Lung (tissue), 12 donors: ENCODE data around the gene CIDEA. TPM values are rescaled to one million over a fixed set of nuclear protein-coding genes. Genes with fewer than 3 reads are reported as not detected.

Source experiments
- ATAC-seq: fragments of 200-7000 bp; cut with Tn5 transposase; one replicate; pipeline ENCODE4 v1.9.1; 2020; ENCODE audit warnings: moderate number of reproducible peaks; ENCODE audit not compliant: insufficient read depth, low FRiP score
- DNase-seq, 3 donors: peaks; one replicate each; pipeline ENCODE4 v3.0.0-alpha.2; 2013 to 2017
- H3K27ac ChIP-seq, 2 donors: one replicate each; pipeline ENCODE4 v1.5.1; 2013; ENCODE audit warnings: mild to moderate bottlenecking in 2 of 2, moderate library complexity in 2 of 2, control low read depth in 1 of 2, inconsistent platforms in 1 of 2, low read depth in 1 of 2, low read length in 1 of 2
- H3K27me3 ChIP-seq, 3 donors: one replicate each; pipeline ENCODE4 v1.5.1; 2013; ENCODE audit warnings: low read length in 2 of 3; ENCODE audit not compliant: control insufficient read depth in 3 of 3, insufficient read depth in 3 of 3
- H3K36me3 ChIP-seq, 4 donors: one replicate each; pipeline ENCODE4 v1.5.1; 2013; ENCODE audit warnings: low read length in 4 of 4, mild to moderate bottlenecking in 1 of 4, moderate library complexity in 1 of 4; ENCODE audit not compliant: control insufficient read depth in 4 of 4, insufficient read depth in 4 of 4
- H3K4me1 ChIP-seq, 5 donors: one replicate each; pipeline ENCODE4 v1.5.1; 2013; ENCODE audit warnings: low read length in 5 of 5, mild to moderate bottlenecking in 2 of 5, moderate library complexity in 1 of 5; ENCODE audit not compliant: control insufficient read depth in 5 of 5, insufficient read depth in 5 of 5
- H3K4me3 ChIP-seq: one replicate; pipeline ENCODE4 v1.5.1; 2013; ENCODE audit warnings: mild to moderate bottlenecking, control low read depth, moderate library complexity
- H3K9ac ChIP-seq, 2 donors: one replicate each; pipeline ENCODE4 v1.5.1; 2013; ENCODE audit warnings: low read length in 2 of 2, control low read depth in 1 of 2; ENCODE audit not compliant: insufficient read depth in 1 of 2
- H3K9me3 ChIP-seq, 4 donors: one replicate each; pipeline ENCODE4 v1.5.1; 2013; ENCODE audit warnings: low read length in 3 of 4, mild to moderate bottlenecking in 1 of 4, moderate library complexity in 1 of 4; ENCODE audit not compliant: control insufficient read depth in 4 of 4, insufficient read depth in 3 of 4
- CTCF ChIP-seq: IDR thresholded peaks from 2 replicates; pipeline ENCODE4 v1.5.1; 2012; ENCODE audit warnings: mild to moderate bottlenecking; ENCODE audit errors: control extremely low read depth, extremely low read depth
- WGBS, 2 donors: extraction: QIAGEN DNeasy Blood & Tissue Kit; methylation state at CpG; one replicate each; pipeline ENCODE4 v1.1.7; 2013; 5-methylcytosine and 5-hydroxymethylcytosine counted together
- polyA plus RNA-seq, 2 donors: library from polyadenylated mRNA; stranded (reverse); fragments of 200-250 nt; gene quantifications; one replicate each; pipeline ENCODE4 v1.2.1, GENCODE V29; 2013
- total RNA-seq, 2 donors: library from RNA; depleted of rRNA in 1 of 2; stranded (reverse); fragments of >200 nt in 1 of 2; gene quantifications; one replicate each; pipeline ENCODE4 v1.2.1, GENCODE V29; 2014 to 2021
- donor health status: control.
- donor health status: control.
- donor health status: Bipolar disorder and iron deficiency.
- donor health status: healthy.
- donor health status: DM: yes; HTN: yes; CAD: no.

CIDEA gene
- total and polyA plus RNA-seq, 4 donors: 1.2 TPM; not detected in 3

- Histone ChIP-seq H3K9me3 (no peaks in the 10 kb centered on the region), H3K9ac (no peak overlapping the region), H3K27ac (peak overlapping the region in 1 of 2 donors; percentile 84), H3K4me3 (no peak overlapping the region), H3K4me1 (peaks cover 0 to 18% (median 2%) of the 10 kb centered on the region in 5 donors), H3K27me3 (peaks cover 0 to 34% (median 25%) of the 10 kb centered on the region in 3 donors), H3K36me3 (no peaks in the 10 kb centered on the region)
- WGBS, 2 donors: 17 to 27% methylated on average over 35 to 37 of the region's 37 CpGs
- ATAC-seq: peak; percentile 63
- no peak for DNase-seq
- no peak for TF ChIP-seq CTCF
Observed at GRCh38 chr18:12287131-12287681, 33.0 kb downstream of the CIDEA start.

DNA sequence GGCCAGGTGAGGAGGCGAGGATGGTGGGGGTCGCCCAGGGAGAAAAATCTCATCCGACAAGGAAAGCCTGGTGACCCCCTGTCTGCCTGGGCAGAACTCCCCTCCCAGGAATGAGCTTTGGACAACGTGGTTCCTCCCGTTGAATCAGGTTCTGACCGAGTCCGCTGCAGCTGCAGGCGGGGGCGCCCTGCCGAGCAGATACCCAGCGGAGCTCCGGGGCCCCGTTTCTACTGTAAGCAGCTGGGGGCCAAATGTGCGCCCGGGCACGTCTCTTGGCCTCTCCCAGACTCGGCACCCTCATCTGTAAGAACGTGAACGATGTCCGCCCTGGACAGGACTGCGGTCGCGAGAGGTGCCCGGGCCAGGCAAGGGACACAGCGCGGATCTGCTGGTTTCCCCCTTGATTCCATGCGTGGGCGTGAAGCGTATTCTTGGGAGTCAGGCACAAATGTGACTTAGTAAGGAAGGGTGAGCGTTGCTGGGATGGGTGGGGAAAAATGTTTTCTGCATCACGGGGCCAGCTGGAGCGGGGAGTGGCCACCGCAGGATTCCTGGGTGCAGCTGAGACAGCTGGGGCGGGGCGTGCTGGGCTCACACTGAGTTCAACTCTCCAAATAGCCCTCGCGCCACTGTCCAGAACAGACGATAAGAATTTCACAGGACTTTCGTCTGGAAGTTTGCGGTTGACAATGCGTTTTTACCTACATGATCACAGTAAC, 33.7 kb downstream of the CIDEA start:
- no peak for TF ChIP-seq CTCF
- peak; percentile 85 for ATAC-seq
- no peaks in the 10 kb centered on the region for H3K36me3 ChIP-seq
- H3K9me3 ChIP-seq: no peaks in the 10 kb centered on the region
- H3K4me3 ChIP-seq: no peak overlapping the region
- H3K27ac ChIP-seq: peak overlapping the region; percentile 63 to 84
- H3K9ac ChIP-seq: peak overlapping the region in 1 of 2 donors; percentile 46
- peaks cover 0 to 18% (median 2%) of the 10 kb centered on the region in 5 donors for H3K4me1 ChIP-seq
- peaks cover 0 to 32% (median 25%) of the 10 kb centered on the region in 3 donors for H3K27me3 ChIP-seq
- 3 to 4% methylated on average over 41 of the region's 41 CpGs for WGBS, 2 donors
- peak; percentile 53 to 65 (median 58) for DNase-seq

GRCh38 chr18:12288403-12288755, 34.2 kb downstream of the CIDEA start:
- H3K4me1 ChIP-seq: peaks cover 0 to 18% (median 2%) of the 10 kb centered on the region in 5 donors
- DNase-seq (no peak), ATAC-seq (no peak)
- no peaks in the 10 kb centered on the region for H3K36me3 ChIP-seq
- 15 to 25% methylated on average over 10 of the region's 10 CpGs for WGBS, 2 donors
- no peak overlapping the region for H3K4me3 ChIP-seq
- H3K27me3 ChIP-seq: peaks cover 0 to 32% (median 25%) of the 10 kb centered on the region in 3 donors
- H3K9me3 ChIP-seq: no peaks in the 10 kb centered on the region
- no peak for TF ChIP-seq CTCF
- no peak overlapping the region for H3K9ac ChIP-seq
- H3K27ac ChIP-seq: peak overlapping the region; percentile 63 to 76
